GM10847 (cell line): ENCODE data around the gene CYP4F8.

Experiments
- POLR2A ChIP-seq: IDR thresholded peaks from 2 replicates; pipeline ENCODE4 v1.6.1; 2011; ENCODE audit not compliant: insufficient read length; ENCODE audit errors: extremely low read depth

The CYP4F8 gene

DNA sequence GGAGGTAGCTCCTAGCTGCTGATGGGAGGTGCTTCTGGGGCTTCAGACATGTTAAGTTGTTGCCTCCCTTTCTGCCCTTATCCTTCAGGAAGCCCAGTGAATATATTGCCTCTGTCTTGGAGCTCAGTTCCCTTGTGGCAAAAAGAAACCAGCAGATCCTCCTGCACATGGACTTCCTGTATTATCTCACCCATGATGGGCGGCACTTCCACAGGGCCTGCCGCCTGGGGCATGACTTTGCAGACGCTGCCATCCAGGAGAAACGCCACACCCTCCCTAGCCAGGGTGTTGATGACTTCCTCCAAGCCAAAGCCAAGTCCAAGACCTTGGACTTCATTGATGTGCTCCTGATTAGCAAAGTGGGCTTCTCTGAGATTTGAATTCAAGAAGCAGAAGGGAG is 51.9 kb downstream of the CYP4F8 start:
- no peak for TF ChIP-seq POLR2A

DNA sequence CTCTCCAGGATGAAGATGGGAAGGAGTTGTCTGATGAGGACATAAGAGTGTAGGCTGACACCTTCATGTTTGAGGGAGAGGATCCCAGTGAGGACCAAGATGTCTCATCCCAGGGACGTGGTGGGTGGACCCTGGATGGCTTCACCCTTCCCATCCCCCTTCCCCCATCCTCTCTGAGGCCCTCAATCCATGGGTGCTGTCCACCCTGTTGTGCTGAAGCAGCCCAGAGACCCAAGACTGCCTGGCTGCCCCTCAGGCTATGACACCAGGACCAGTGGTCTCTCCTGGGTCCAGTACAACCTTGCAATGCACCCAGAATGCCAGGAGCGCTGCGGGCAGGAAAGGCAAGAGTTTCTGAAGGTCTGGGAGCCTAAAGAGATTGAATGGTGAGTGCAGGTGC is 54.4 kb downstream of the CYP4F8 start:
- TF ChIP-seq POLR2A: no peak

DNA sequence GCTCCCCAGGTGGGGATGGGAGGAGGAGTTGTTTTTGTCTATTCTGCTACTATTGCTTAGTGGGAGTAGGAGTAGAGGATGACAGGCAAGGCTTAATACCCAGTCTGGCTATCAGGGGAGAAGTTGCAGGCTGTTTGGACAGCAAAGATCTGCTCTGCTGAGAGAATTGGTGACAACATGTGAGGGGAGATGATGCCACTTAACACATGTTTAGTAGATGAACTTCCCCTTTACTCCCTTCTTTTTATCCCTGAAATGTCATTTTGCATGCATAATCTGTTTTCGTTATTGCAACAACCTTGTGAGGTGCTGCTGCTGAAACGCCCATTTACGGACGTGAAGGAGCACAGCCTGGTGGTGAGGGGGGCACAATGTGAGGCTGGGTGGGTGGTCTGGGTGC is 54.9 kb downstream of the CYP4F8 start:
- TF ChIP-seq POLR2A: no peak

DNA sequence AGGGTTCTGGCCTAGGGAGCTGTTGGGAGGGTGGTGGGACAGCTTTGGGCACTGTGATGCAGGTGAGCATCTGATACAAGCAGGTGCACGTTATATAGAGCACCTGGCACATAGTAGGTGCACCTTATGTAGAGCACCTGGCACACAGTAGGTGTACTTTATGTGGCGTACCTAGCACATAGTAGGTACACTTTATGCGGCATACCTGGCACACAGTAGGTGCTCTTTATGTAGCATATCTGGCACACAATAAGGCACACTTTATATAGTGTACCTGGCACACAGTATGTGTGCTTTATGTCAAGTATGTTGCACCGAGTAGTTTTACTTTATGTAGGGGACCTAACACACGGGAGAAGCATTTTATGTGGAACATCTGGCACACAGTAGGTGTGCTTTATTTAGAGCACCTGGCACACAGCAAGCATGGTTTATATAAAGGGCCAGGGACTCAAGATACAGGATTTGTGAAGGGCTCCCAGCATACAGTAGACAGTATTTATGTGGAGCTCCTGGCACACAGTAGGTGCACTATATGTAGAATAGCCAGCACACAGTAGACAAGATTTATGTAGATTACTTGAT is 56.3 kb downstream of the CYP4F8 start:
- TF ChIP-seq POLR2A: no peak

DNA sequence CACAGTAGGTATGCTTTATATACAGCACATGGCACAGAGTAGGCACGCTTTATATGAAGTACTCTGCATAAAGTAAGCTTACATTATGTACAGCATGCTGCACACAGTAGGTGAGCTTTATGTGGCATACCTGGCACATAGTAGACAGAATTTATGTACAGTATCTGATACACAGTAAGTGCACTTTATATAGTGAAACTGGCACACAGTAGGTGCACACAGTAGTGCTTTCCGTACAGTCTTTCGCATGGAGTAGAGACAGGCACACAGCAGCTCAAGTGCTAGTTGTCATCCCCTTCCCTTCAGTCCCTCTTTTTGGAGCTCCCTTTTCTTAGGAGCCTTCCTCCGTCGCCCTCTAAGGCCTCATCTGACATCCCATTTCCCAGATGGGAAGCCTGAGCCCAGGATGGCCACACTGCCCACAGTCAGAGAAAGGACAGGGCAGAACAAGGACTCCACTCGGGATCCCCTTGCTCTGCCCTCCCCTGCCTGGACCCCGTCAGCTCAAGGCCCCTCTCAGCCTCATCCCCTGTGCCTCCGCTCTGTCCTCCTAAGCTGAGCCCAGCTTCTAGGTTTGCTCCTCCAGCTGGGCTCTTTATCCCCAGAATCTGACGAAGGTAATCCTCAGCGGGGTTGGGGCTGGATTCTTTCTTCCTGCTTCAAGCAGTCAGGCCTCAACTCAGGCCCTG is 57.0 kb downstream of the CYP4F8 start:
- TF ChIP-seq POLR2A: no peak

DNA sequence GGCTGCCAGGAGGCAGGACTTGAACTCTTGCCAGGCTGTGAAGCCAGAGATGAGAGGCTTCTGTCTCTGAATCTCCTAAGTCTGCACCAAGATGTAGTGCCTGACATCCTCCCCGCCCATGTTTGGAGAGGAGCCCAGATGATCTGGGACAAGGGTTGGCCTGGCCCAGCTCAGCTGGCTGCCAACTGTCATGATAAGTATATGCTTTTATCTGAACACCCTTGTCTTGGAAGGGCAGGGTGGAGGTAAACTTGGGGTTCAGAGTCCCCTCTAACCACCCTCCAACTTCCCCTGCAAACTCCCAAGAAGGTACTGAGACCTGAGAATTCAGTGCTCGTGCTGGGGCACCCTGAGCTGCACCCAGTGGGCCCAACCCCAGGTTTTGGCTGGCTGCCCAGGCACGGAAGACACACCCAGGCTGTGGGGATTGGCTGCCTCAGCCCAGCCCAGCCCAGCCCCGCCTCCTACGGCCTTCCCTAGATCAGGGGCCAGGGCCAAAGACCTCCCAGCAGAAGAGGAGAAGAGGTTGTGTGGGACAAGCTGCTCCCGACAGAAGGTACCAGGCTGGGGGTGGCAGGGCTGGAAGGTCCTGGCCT is 57.7 kb downstream of the CYP4F8 start, which contains the start of gene CYP4F12:
Gene CYP4F12 (plus strand): TSS at position 508 of the 596 bp plus-strand sequence. CDS start 443 bp downstream, outside the sequence.
- no peak for TF ChIP-seq POLR2A

DNA sequence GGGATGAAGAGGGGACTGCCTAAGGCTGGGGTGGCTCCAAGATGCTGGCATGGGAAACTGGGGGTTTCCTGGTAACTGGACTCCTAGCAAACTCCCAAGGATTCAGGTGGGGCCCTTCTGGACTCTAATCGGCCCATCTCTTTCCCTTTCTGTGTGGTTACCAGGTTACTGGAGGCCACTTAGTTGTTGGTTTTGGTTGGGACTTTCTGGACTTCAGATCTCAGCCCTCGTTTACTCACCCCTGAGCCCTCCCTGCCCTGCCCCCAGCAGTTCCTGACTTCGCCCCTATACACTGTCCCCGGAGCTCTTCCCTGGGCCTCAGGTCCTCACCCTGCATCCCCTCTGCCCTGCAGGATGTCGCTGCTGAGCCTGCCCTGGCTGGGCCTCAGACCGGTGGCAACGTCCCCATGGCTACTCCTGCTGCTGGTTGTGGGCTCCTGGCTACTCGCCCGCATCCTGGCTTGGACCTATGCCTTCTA is 58.2 kb downstream of the CYP4F8 start:
- no peak for TF ChIP-seq POLR2A

DNA sequence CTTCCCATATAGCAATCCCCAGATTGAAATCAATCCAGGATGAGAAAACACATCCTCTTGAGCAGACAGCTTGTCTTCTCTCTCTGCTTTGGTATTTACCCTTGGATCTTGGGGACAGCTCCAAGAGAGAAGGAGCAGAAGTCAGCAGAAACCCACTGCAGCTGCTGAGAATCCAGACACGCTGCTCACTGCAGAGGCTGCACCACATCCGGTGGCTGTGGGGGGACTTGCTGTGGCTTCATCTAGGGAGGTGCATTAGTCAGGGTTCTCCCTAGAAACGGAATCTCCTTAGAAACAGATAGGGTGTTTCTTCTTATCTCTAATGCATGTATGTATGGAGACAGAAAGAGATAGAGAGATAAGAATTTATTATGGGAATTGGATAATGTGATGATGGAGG is 60.5 kb downstream of the CYP4F8 start:
- TF ChIP-seq POLR2A: no peak

DNA sequence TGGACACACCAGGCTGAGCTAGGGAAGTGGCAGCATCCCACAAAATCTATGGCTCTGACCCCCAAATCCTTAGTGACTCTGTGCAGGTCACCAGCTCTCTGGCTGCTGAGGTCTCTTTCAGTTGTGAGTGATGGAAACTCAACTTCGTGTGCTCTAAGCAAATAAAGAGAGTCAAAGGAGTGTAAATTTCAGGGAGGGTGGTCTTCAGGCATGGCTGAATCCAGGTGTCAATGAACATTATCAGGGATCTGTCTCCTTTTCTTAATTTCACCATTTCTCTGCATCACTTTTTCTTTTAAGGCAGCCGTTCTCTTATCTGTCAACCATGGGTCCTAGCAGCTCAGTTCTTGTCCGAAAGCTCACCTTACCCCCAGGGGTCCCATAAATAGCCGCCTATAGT is 64.1 kb downstream of the CYP4F8 start:
- no peak for TF ChIP-seq POLR2A
